Stomach (tissue), 9 donors: ENCODE results near the gene COL6A3. TPM values are rescaled to one million over a fixed set of nuclear protein-coding genes. Genes with fewer than 3 reads are reported as not detected.

ENCODE experiments used
- DNase-seq, 2 donors: peaks; one replicate each; pipeline versions ENCODE4 v3.0.0 to v3.0.0-alpha.2; 2013 to 2019
- H3K27ac ChIP-seq, 5 donors: fragments of 200-600 bp in 4 of 5; sonication (generic) in 4 of 5; one replicate each; pipeline ENCODE4 v1.5.1; 2013 to 2019; ENCODE audit warnings: mild to moderate bottlenecking in 1 of 5, moderate library complexity in 1 of 5
- H3K27me3 ChIP-seq, 3 donors: fragments of 200-600 bp; sonication (generic); one replicate each; pipeline ENCODE4 v1.5.1; 2017 to 2019; ENCODE audit warnings: mixed run types in 1 of 3
- H3K36me3 ChIP-seq, 4 donors: fragments of 200-600 bp; sonication (generic); 1 replicate in 3 of 4; 2 replicates in 1 of 4; pipeline ENCODE4 v1.5.1; 2016 to 2019
- H3K4me1 ChIP-seq, 4 donors: fragments of 200-600 bp; sonication (generic); one replicate each; pipeline ENCODE4 v1.5.1; 2016 to 2019
- H3K4me3 ChIP-seq, 4 donors: fragments of 200-600 bp; sonication (generic) in 3 of 4; one replicate each; pipeline ENCODE4 v1.5.1; 2016 to 2019; ENCODE audit warnings: mild to moderate bottlenecking in 1 of 4
- H3K9me3 ChIP-seq, 4 donors: fragments of 200-600 bp; sonication (generic); one replicate each; pipeline ENCODE4 v1.5.1; 2016 to 2019
- EP300 ChIP-seq: sonication (generic); formaldehyde crosslinking; IDR thresholded peaks from one replicate; pipeline ENCODE4 v1.6.1; 2017; ENCODE audit warnings: antibody characterized with exemption
- POLR2A ChIP-seq, 4 donors: fragments of 450-650 bp; IDR thresholded peaks; one replicate each; pipeline ENCODE4 v1.6.1; 2016; ENCODE audit warnings: antibody characterized with exemption in 4 of 4, control low read depth in 2 of 4, mild to moderate bottlenecking in 1 of 4, moderate library complexity in 1 of 4
- POLR2AphosphoS5 ChIP-seq, 3 donors: sonication (generic); formaldehyde crosslinking; IDR thresholded peaks; one replicate each; pipeline ENCODE4 v1.6.1; 2016; ENCODE audit warnings: antibody characterized with exemption in 3 of 3
- WGBS, 5 donors: extraction: QIAGEN DNeasy Blood & Tissue Kit in 3 of 5; methylation state at CpG; one replicate each; pipeline versions ENCODE4 v1.1.5 to v1.1.7; 2013 to 2018; 5-methylcytosine and 5-hydroxymethylcytosine counted together
- intact Hi-C: fragments of 100-400 bp; cut with DNase I; formaldehyde crosslinking; loops from one replicate; pipeline ENCODE4 v1.15.1; 2023; ENCODE audit warnings: low total_unique reads
- polyA plus RNA-seq, 3 donors: library from polyadenylated mRNA; stranded (reverse); fragments of 200-250 nt; gene quantifications; one replicate each; pipeline ENCODE4 v1.2.3, GENCODE V29; 2013
- total RNA-seq, 5 donors: library from RNA; depleted of rRNA; stranded (reverse); fragments of >200 nt; gene quantifications; one replicate each; pipeline versions ENCODE4 v1.1.0 to v1.2.3, GENCODE V29; 2014 to 2016
- TF ChIP-seq, protein P1 (sequence below), 7 experiments: fragments of 450-650 bp in 4 of 7; fragments of 200-600 bp in 3 of 7; sonication (generic) in 3 of 7; IDR thresholded peaks; one replicate each; pipeline ENCODE4 v1.5.1; 2016 to 2019; ENCODE audit warnings: antibody characterized with exemption in 7 of 7, control low read depth in 2 of 7, mild to moderate bottlenecking in 1 of 7
- donor health status: healthy with polysubstance abuse.
- donor health status: Bipolar disorder and iron deficiency.
- donor health status: healthy.

Gene COL6A3
- total and polyA plus RNA-seq, 8 donors = 9.3 to 411 (median 105) TPM

DNA sequence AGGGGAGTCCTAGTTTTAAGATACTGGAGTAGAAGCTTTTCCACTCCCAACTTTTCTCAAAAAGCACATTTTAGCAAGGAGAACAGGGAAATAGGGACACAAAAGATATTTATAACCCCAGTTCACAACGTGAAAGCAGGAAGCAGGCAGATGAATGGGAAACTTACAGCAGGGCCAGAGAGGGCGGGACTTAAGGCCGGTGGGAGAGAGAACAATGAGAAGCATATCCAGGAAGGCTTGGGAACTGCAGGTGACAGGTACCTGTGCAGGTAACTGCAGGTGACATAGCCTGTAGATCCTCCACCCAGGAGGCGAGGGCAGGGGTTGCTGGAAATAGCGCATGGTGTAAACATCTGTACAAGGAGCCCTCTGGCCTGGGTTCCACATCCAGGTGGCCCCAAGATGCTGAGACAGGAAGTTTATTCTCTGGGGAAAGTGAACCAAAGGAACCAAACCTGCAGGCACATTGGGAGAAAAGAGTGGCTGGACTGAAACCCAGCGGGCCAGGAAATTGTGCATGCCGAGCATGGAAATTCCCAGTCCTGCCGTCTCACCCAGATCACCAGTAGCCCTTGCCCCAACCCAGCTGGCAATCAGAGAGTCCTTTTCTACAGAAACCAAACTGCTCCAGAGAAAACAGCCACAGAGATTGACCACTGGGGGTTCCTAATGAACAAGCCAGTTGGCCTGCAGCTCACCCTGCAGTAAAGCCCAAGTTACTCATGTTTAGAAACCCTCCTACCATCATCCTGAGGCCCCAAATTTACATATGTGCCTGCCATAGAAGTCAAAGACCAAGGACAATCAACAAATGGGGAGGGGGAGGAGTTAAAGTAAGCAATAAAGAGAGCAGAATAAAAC is 24.3 kb upstream of the COL6A3 start:
- TF ChIP-seq, protein P1, sequence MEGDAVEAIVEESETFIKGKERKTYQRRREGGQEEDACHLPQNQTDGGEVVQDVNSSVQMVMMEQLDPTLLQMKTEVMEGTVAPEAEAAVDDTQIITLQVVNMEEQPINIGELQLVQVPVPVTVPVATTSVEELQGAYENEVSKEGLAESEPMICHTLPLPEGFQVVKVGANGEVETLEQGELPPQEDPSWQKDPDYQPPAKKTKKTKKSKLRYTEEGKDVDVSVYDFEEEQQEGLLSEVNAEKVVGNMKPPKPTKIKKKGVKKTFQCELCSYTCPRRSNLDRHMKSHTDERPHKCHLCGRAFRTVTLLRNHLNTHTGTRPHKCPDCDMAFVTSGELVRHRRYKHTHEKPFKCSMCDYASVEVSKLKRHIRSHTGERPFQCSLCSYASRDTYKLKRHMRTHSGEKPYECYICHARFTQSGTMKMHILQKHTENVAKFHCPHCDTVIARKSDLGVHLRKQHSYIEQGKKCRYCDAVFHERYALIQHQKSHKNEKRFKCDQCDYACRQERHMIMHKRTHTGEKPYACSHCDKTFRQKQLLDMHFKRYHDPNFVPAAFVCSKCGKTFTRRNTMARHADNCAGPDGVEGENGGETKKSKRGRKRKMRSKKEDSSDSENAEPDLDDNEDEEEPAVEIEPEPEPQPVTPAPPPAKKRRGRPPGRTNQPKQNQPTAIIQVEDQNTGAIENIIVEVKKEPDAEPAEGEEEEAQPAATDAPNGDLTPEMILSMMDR (IDR thresholded peaks at IDR 0.05) = no peak
- TF ChIP-seq EP300 (no peak), POLR2A (IDR thresholded peaks at IDR 0.05) (no peak), POLR2AphosphoS5 (IDR thresholded peaks at IDR 0.05) (no peak)
- Histone ChIP-seq H3K27me3 (peaks cover 0 to 9% (median 0%) of the 10 kb centered on the region in 3 donors), H3K36me3 (no peaks in the 10 kb centered on the region), H3K9me3 (no peaks in the 10 kb centered on the region), H3K4me3 (no peak overlapping the region), H3K4me1 (peaks cover 0 to 11% (median 9%) of the 10 kb centered on the region in 4 donors), H3K27ac (peak overlapping the region; percentile 7 to 71 (median 56))
- DNase-seq = peak; percentile 79 to 87
- WGBS, 5 donors = 24 to 34% (median 30%) methylated on average over 8 of the region's 8 CpGs
- intact Hi-C loops = no loop called here

DNA sequence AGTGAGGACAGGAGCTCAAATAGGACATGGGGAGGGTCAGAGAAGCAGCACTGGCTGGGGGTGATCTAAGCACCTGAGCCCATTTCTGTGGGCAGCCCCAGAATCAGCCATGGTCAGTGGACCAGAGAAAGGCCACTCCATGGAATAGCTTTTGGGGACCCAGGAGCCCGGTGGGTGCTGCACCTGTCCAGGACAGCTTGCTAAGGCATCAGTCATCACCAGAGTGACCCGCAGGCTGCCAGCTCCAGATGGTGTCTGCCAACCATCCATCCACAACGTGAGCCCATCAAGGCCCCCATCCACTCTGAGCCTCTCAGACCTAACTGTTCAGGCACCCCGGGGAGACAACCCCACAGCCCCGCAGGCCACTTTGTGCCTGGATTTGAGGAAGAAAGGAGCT is 23.6 kb upstream of the COL6A3 start:
- 76 to 87% (median 78%) methylated on average over 4 to 5 of the region's 5 CpGs for WGBS, 5 donors
- H3K27ac ChIP-seq = peak overlapping the region; percentile 29 to 71 (median 56)

DNA sequence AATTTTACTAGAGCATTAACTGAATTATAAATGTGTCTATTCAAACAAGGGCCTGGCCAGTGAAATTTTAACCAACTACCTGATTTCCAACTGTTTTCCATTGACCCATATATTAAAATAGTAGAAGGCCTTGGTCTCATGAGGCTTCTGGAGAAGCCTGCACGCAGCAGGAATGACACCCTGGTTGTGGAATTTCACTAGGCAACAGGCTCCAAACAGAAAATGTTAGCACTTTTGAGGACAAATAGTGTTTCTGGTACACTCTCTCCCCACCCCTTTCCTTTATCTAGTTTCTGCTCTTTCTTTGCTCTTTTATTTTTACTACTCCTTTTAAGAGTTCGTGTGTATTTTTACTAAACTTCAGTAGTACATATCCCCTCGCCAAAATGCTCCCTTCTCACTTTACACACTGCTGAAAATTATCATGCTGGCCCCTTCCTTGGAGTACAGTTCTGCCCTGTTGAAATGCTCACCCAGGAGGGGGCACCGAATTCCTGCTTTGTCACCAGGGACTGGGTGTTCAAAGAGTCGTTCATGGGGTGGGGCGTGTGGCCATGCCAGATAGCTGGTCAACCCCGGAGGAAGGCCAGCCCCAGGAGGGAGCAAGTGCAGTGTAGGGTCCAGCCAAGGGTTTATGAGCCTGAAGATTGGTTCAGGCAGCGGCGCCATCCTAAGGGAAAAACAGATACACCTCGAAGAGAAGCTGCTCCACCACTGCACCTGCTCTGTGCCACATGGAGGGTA is 22.1 kb upstream of the COL6A3 start:
- intact Hi-C loops = no loop called here
- DNase-seq = peak in 1 of 2 donors; percentile 84
- Histone ChIP-seq H3K27me3 (peaks cover 0 to 16% (median 0%) of the 10 kb centered on the region in 3 donors), H3K4me3 (no peak overlapping the region), H3K4me1 (peaks cover 0 to 20% (median 9%) of the 10 kb centered on the region in 4 donors), H3K27ac (peak overlapping the region in 4 of 5 donors; percentile 16 to 69 (median 35)), H3K36me3 (no peaks in the 10 kb centered on the region), H3K9me3 (no peaks in the 10 kb centered on the region)
- no peak for TF ChIP-seq POLR2AphosphoS5 (IDR thresholded peaks at IDR 0.05)
- TF ChIP-seq EP300 = no peak
- no peak for TF ChIP-seq POLR2A (IDR thresholded peaks at IDR 0.05)
- TF ChIP-seq, protein P1 (IDR thresholded peaks at IDR 0.05) = no peak
- WGBS, 5 donors = 52 to 71% (median 69%) methylated on average over 7 to 10 of the region's 10 CpGs

More for the DNA sequence above, 23.6 kb upstream of the COL6A3 start:
- TF ChIP-seq POLR2AphosphoS5 (IDR thresholded peaks at IDR 0.05) (no peak), EP300 (no peak), POLR2A (IDR thresholded peaks at IDR 0.05) (no peak)
- TF ChIP-seq, protein P1 (IDR thresholded peaks at IDR 0.05) = no peak
- H3K27me3 ChIP-seq = peaks cover 0 to 16% (median 0%) of the 10 kb centered on the region in 3 donors
- intact Hi-C loops = no loop called here
- no peaks in the 10 kb centered on the region for H3K9me3 ChIP-seq
- H3K4me1 ChIP-seq = peaks cover 0 to 18% (median 9%) of the 10 kb centered on the region in 4 donors
- H3K36me3 ChIP-seq = no peaks in the 10 kb centered on the region
- DNase-seq = no peak
- no peak overlapping the region for H3K4me3 ChIP-seq

DNA sequence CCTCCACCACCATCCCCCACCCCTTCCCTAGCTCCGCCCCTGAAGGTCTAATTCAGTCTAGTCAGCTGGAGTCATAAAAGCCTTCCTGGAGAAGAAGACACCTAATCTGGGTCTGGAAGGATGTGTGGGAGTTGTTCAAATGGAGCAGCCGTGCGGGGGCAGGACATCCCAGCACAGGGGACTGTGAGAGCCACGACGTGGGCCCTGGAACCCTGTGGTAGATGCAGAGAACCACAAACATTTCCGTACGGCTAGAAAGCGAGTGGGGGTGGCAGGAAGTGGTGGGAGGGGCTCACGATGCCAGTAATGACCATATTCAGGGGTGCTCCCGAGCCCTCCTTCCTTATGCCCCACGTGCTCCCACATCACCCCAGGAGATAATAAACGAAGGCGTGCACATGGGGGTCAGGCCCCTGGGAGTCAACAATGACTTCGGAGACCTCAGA is 20.9 kb upstream of the COL6A3 start:
- Histone ChIP-seq H3K27me3 (peaks cover 0 to 16% (median 0%) of the 10 kb centered on the region in 3 donors), H3K4me3 (no peak overlapping the region), H3K36me3 (no peaks in the 10 kb centered on the region), H3K27ac (peak overlapping the region in 4 of 5 donors; percentile 14 to 69 (median 18)), H3K4me1 (peaks cover 0 to 20% (median 9%) of the 10 kb centered on the region in 4 donors), H3K9me3 (no peaks in the 10 kb centered on the region)
- WGBS, 5 donors = 51 to 70% (median 56%) methylated on average over 13 to 14 of the region's 14 CpGs
- DNase-seq = peak in 1 of 2 donors; percentile 59
- intact Hi-C loops = no loop called here
- TF ChIP-seq EP300 = no peak
- TF ChIP-seq POLR2AphosphoS5 (IDR thresholded peaks at IDR 0.05) = no peak
- no peak for TF ChIP-seq POLR2A (IDR thresholded peaks at IDR 0.05)
- TF ChIP-seq, protein P1 (IDR thresholded peaks at IDR 0.05) = no peak
